Esophagus squamous epithelium (tissue), 5 donors: ENCODE measurements around the gene RALY. TPM values are rescaled to one million over a fixed set of nuclear protein-coding genes. Genes with fewer than 3 reads are reported as not detected.
"Not testable (repeated sequence)": the region's sequence is repeated elsewhere in the genome, so short reads cannot be mapped to it uniquely, and the experiment has no call there.

Experiments
- DNase-seq: peaks from one replicate; lab custom pipeline; 2025; lab: John Stamatoyannopoulos, UW
- H3K27ac ChIP-seq, 4 donors: fragments of 200-600 bp; sonication (generic); one replicate each; pipeline ENCODE4 v1.5.1; 2016 to 2019; ENCODE audit warnings: mild to moderate bottlenecking in 1 of 4
- H3K27me3 ChIP-seq, 4 donors: fragments of 200-600 bp; sonication (generic); 1 replicate in 3 of 4; 2 replicates in 1 of 4; pipeline versions ENCODE4 v1.5.1 to v1.6.0; 2017 to 2021; ENCODE audit warnings: antibody characterized with exemption in 1 of 4
- H3K36me3 ChIP-seq, 3 donors: fragments of 200-600 bp; sonication (generic); one replicate each; pipeline ENCODE4 v1.5.1; 2016 to 2019
- H3K4me1 ChIP-seq, 3 donors: fragments of 200-600 bp; sonication (generic); one replicate each; pipeline ENCODE4 v1.5.1; 2017 to 2019
- H3K4me3 ChIP-seq, 4 donors: fragments of 200-600 bp; sonication (generic); 1 replicate in 3 of 4; 2 replicates in 1 of 4; pipeline ENCODE4 v1.5.1; 2016 to 2019; ENCODE audit warnings: mild to moderate bottlenecking in 2 of 4, moderate library complexity in 1 of 4
- H3K9me3 ChIP-seq, 3 donors: fragments of 200-600 bp; sonication (generic); one replicate each; pipeline ENCODE4 v1.5.1; 2016 to 2019
- POLR2A ChIP-seq, 4 donors: fragments of 450-650 bp; IDR thresholded peaks; one replicate each; pipeline ENCODE4 v1.6.1; 2017; ENCODE audit warnings: antibody characterized with exemption in 4 of 4, mild to moderate bottlenecking in 4 of 4, moderate library complexity in 3 of 4
- WGBS, 2 donors: methylation state at CpG; one replicate each; pipeline ENCODE4 v1.1.5; 2018; 5-methylcytosine and 5-hydroxymethylcytosine counted together
- intact Hi-C: fragments of 100-400 bp; cut with DNase I; formaldehyde crosslinking; loops from one replicate; pipeline ENCODE4 v1.15.0; 2022
- total RNA-seq, 4 donors: library from RNA; depleted of rRNA; stranded (reverse); fragments of >200 nt; gene quantifications; one replicate each; pipeline ENCODE4 v1.1.0, GENCODE V29; 2016
- TF ChIP-seq, protein P1 (sequence below), 6 experiments: fragments of 450-650 bp in 4 of 6; fragments of 200-600 bp in 2 of 6; sonication (generic) in 2 of 6; IDR thresholded peaks; one replicate each; pipeline ENCODE4 v1.5.1; 2016 to 2019; ENCODE audit warnings: antibody characterized with exemption in 6 of 6, mild to moderate bottlenecking in 4 of 6, moderate library complexity in 4 of 6
- donor health status: DM: yes; HTN: yes; CAD: no.

The RALY gene
- total RNA-seq, 4 donors from 2014 or later = 70.3 to 100 (median 88.2) TPM

DNA sequence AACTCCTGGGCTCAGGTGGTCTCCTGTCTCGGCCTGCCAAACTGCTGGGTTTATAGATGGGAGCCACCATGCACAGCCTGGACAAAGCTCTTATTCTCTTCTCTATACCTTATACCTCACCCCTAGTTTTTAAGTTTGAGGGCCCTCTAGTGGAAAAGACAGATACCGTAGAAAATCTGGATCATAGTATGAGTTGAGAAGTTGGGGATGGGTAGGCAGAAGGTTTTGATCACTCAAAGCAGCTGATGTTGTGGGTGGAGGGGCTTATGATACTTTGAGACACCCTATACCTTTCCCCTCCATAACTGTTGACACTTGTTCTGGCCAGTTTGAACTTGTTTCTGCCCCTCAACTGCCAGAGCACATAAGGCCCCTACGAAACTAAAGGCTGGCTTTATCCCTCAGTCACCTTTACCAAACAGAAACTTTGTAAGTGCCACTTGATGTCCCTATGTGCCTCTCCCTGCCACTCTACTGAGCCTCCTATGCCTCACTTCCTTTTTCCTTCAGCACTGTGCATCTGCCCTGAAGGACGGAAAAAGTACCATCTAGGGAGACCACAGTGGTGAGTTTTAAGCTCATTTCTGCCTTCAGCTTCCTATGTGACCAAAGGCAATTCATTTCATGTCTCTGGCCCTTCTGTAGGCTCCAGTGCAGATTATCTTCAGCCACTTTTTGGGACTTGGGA lies 28.6 kb downstream of the RALY start:
- H3K36me3 ChIP-seq = no peaks in the 10 kb centered on the region
- H3K9me3 ChIP-seq = peaks cover 0 to 4% (median 0%) of the 10 kb centered on the region in 3 donors
- no peak overlapping the region for H3K27ac ChIP-seq
- 72 to 79% methylated on average over 4 of the region's 4 CpGs for WGBS, 2 donors
- intact Hi-C loops = no loop called here
- no peak overlapping the region for H3K4me3 ChIP-seq
- peaks cover 17 to 98% (median 58%) of the 10 kb centered on the region in 3 donors for H3K4me1 ChIP-seq
- H3K27me3 ChIP-seq = no peaks in the 10 kb centered on the region
- DNase-seq = no peak
- TF ChIP-seq, protein P1, sequence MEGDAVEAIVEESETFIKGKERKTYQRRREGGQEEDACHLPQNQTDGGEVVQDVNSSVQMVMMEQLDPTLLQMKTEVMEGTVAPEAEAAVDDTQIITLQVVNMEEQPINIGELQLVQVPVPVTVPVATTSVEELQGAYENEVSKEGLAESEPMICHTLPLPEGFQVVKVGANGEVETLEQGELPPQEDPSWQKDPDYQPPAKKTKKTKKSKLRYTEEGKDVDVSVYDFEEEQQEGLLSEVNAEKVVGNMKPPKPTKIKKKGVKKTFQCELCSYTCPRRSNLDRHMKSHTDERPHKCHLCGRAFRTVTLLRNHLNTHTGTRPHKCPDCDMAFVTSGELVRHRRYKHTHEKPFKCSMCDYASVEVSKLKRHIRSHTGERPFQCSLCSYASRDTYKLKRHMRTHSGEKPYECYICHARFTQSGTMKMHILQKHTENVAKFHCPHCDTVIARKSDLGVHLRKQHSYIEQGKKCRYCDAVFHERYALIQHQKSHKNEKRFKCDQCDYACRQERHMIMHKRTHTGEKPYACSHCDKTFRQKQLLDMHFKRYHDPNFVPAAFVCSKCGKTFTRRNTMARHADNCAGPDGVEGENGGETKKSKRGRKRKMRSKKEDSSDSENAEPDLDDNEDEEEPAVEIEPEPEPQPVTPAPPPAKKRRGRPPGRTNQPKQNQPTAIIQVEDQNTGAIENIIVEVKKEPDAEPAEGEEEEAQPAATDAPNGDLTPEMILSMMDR (IDR thresholded peaks at IDR 0.05) = peak in 2 of 6 experiments; percentile 3 to 28
- no peak for TF ChIP-seq POLR2A (IDR thresholded peaks at IDR 0.05)

DNA sequence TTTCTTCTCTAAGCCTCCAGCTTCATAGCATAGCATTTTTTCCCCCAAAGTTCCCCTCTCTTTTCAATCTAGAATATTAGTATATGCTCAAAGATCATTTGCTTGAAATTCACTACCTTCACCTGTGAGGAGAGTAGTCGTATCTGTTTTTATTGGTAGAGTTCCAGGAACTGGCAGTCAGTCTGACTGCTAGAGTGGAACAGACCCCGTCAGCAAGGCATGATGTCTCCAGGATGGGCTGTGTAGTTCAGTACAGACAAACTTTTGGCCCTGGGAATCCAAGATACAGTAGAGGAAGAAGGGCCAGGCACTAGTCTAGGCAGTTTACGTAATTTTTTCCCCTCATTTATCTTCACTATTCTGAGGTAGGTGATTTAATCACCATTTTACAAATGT lies 29.1 kb downstream of the RALY start:
- Histone ChIP-seq H3K9me3 (peaks cover 0 to 4% (median 0%) of the 10 kb centered on the region in 3 donors), H3K36me3 (no peaks in the 10 kb centered on the region), H3K4me1 (peaks cover 17 to 98% (median 53%) of the 10 kb centered on the region in 3 donors), H3K27me3 (no peaks in the 10 kb centered on the region), H3K27ac (no peak overlapping the region), H3K4me3 (no peak overlapping the region)
- WGBS, 2 donors = 76 to 100% methylated on average over 2 to 3 of the region's 3 CpGs
- TF ChIP-seq, protein P1 (IDR thresholded peaks at IDR 0.05) = no peak
- TF ChIP-seq POLR2A (IDR thresholded peaks at IDR 0.05) = no peak
- DNase-seq = no peak
- intact Hi-C loops = no loop called here

DNA sequence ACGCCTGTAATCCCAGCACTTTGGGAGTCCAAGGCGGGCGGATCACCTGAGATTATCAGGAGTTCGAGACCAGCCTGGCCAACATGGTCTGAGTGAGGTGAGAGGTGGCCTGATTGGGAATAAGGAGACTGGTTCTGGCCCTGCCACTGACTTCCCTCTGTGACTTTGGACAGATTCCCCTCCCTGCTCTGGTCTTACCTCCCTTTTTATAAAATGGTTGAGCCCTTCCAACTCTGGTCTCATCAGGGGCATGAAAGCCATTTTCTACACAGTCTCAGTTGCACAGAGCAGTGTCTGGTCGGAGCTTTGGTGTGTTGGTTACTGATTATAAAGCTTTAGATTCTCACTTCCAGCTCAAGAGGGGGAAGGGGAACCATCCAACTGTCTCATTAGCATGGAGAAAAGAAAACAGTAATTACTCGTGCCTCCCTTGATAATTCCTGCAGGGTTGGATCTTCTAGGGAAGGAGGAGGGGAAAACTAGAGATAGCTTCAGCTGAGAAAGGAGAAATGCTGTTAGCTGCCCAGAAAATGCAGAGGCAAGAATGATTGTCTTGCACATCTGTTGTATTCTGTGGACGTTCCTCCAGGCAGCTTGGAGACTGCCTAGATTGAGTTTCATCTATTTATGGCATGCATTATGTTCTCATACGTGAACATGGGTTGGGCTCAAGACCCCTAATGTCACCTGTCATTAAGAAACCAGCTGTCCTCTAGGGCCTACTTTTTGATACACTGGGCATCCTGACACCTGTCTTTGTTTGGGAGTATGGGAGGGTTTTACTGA lies 30.4 kb downstream of the RALY start:
- H3K4me3 ChIP-seq = no peak overlapping the region
- peaks cover 17 to 87% (median 50%) of the 10 kb centered on the region in 3 donors for H3K4me1 ChIP-seq
- intact Hi-C loops = no loop called here
- no peak for DNase-seq
- no peaks in the 10 kb centered on the region for H3K36me3 ChIP-seq
- WGBS, 2 donors = 77 to 78% methylated on average over 7 to 8 of the region's 8 CpGs
- H3K27me3 ChIP-seq = no peaks in the 10 kb centered on the region
- peaks cover 0 to 4% (median 0%) of the 10 kb centered on the region in 3 donors for H3K9me3 ChIP-seq
- H3K27ac ChIP-seq = no peak overlapping the region
- TF ChIP-seq, protein P1 (IDR thresholded peaks at IDR 0.05) = no peak
- TF ChIP-seq POLR2A (IDR thresholded peaks at IDR 0.05) = no peak

DNA sequence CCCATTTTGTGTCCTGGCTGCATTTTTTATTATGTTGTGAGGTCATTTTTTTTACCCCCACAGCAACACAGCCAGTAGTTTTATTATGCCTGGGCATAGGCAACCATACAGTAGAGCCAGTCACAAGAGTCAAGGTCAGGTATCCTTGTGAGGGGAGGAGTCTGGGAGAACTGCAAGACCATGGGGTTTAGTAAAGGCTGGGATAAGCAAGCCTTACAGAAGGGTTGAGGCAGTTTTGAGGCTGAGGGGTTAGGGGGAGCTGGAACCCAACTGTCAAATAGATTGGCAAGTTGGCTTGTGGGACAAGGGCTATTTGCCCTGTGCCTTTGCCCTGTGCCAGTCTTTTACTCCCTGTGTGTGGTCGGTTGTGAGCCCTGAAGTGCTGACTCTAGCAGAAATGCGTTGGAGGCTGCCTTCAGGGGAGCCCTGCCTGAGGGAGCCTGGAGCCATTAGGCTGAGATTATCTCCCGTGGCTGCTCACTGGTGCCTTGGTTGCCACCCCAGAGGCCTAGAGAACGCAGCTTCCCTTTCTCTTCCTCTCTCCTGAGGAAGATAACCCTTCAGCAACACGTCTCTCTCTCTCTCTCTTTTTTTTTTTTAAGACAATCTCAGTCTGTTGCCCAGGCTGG lies 31.1 kb downstream of the RALY start:
- H3K4me1 ChIP-seq = peaks cover 17 to 82% (median 48%) of the 10 kb centered on the region in 3 donors
- H3K9me3 ChIP-seq = peaks cover 0 to 4% (median 0%) of the 10 kb centered on the region in 3 donors
- TF ChIP-seq, protein P1 (IDR thresholded peaks at IDR 0.05) = no peak
- TF ChIP-seq POLR2A (IDR thresholded peaks at IDR 0.05) = no peak
- intact Hi-C loops = no loop called here
- H3K27me3 ChIP-seq = no peaks in the 10 kb centered on the region
- no peaks in the 10 kb centered on the region for H3K36me3 ChIP-seq
- H3K4me3 ChIP-seq = no peak overlapping the region
- WGBS, 2 donors = 25 to 27% methylated on average over 5 of the region's 5 CpGs
- H3K27ac ChIP-seq = peak overlapping the region in 1 of 4 donors; percentile 55
- no peak for DNase-seq

DNA sequence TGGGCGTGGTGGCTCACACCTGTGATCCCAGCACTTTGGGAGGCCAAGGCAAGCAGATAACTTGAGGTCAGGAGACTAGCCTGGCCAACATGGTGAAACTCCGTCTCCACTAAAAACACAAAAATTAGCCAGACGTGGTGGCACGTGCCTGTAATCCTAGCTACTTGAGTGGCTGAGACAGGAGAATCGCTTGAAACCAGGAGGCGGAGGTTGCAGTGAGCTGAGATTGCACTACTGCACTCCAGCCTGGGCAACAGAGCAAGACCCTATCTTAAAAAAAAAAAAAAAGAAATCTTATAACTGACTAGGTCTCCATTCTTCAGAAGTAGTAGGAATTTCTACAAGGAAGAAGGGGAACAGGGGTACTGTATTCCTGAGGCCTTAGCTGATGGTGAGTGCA lies 34.3 kb downstream of the RALY start:
- Histone ChIP-seq H3K36me3 (peaks cover 0 to 17% (median 0%) of the 10 kb centered on the region in 3 donors), H3K4me1 (peaks cover 17 to 59% (median 29%) of the 10 kb centered on the region in 3 donors)
- H3K4me3 ChIP-seq, H3K27me3 ChIP-seq, H3K27ac ChIP-seq, intact Hi-C loops, DNase-seq, H3K9me3 ChIP-seq: not testable (repeated sequence)
- WGBS, 2 donors = 91 to 100% methylated on average over 6 of the region's 6 CpGs
